Liver (tissue), 3 donors: Measurements from ENCODE around the gene SNX17.

Experiments
- ATF3 ChIP-seq: IDR thresholded peaks from 2 replicates; pipeline ENCODE4 v1.6.1; 2016; ENCODE audit warnings: antibody characterized with exemption
- GABPA ChIP-seq, 2 donors: IDR thresholded peaks in 1 of 2; conservative IDR thresholded peaks in 1 of 2; 2 replicates each; pipeline ENCODE4 v1.6.1; 2016; ENCODE audit warnings: antibody characterized with exemption in 2 of 2, mild to moderate bottlenecking in 1 of 2, moderate library complexity in 1 of 2
- HNF4G ChIP-seq: IDR thresholded peaks from 2 replicates; pipeline ENCODE4 v1.6.1; 2016; ENCODE audit warnings: antibody characterized with exemption
- RAD21 ChIP-seq, 2 donors: IDR thresholded peaks; 2 replicates each; pipeline ENCODE4 v1.6.1; 2016; ENCODE audit warnings: antibody characterized with exemption in 2 of 2, mild to moderate bottlenecking in 2 of 2
- TAF1 ChIP-seq: conservative IDR thresholded peaks from 2 replicates; pipeline ENCODE4 v1.6.1; 2016; ENCODE audit warnings: antibody characterized with exemption, mild to moderate bottlenecking
- YY1 ChIP-seq: IDR thresholded peaks from 2 replicates; pipeline ENCODE4 v1.6.1; 2016; ENCODE audit warnings: antibody characterized with exemption, mild to moderate bottlenecking
- TF ChIP-seq, protein P1 (sequence below): IDR thresholded peaks from 2 replicates; pipeline ENCODE4 v1.6.1; 2016; ENCODE audit warnings: antibody characterized with exemption
- TF ChIP-seq, protein P2 (sequence below): fragments of 150-350 bp; IDR thresholded peaks from 2 replicates; pipeline ENCODE4 v1.5.1; 2017; ENCODE audit warnings: improper control_type of control experiment, low read depth, low read length; ENCODE audit not compliant: missing input control
- donor health status: healthy.
- donor health status: healthy.

- TF ChIP-seq, protein P1, sequence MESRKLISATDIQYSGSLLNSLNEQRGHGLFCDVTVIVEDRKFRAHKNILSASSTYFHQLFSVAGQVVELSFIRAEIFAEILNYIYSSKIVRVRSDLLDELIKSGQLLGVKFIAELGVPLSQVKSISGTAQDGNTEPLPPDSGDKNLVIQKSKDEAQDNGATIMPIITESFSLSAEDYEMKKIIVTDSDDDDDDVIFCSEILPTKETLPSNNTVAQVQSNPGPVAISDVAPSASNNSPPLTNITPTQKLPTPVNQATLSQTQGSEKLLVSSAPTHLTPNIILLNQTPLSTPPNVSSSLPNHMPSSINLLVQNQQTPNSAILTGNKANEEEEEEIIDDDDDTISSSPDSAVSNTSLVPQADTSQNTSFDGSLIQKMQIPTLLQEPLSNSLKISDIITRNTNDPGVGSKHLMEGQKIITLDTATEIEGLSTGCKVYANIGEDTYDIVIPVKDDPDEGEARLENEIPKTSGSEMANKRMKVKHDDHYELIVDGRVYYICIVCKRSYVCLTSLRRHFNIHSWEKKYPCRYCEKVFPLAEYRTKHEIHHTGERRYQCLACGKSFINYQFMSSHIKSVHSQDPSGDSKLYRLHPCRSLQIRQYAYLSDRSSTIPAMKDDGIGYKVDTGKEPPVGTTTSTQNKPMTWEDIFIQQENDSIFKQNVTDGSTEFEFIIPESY, result no peak
- TF ChIP-seq HNF4G, result no peak
- TF ChIP-seq, protein P2, sequence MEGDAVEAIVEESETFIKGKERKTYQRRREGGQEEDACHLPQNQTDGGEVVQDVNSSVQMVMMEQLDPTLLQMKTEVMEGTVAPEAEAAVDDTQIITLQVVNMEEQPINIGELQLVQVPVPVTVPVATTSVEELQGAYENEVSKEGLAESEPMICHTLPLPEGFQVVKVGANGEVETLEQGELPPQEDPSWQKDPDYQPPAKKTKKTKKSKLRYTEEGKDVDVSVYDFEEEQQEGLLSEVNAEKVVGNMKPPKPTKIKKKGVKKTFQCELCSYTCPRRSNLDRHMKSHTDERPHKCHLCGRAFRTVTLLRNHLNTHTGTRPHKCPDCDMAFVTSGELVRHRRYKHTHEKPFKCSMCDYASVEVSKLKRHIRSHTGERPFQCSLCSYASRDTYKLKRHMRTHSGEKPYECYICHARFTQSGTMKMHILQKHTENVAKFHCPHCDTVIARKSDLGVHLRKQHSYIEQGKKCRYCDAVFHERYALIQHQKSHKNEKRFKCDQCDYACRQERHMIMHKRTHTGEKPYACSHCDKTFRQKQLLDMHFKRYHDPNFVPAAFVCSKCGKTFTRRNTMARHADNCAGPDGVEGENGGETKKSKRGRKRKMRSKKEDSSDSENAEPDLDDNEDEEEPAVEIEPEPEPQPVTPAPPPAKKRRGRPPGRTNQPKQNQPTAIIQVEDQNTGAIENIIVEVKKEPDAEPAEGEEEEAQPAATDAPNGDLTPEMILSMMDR, result no peak
- TF ChIP-seq GABPA (IDR thresholded peaks at IDR 0.05 in 1 of 2, conservative IDR thresholded peaks at IDR 0.05 in 1 of 2), result no peak
- no peak for TF ChIP-seq RAD21 (IDR thresholded peaks at IDR 0.05)
- TF ChIP-seq ATF3, result no peak
- peak; percentile 70 for TF ChIP-seq YY1
- TF ChIP-seq TAF1, result no peak
Measured at GRCh38 chr2:27376866-27377617, 6.6 kb downstream of the SNX17 start.
